GM23338 (cell line): ENCODE measurements around the gene GOLT1B. TPM values are rescaled to one million over a fixed set of nuclear protein-coding genes. Genes with fewer than 3 reads are reported as not detected.

ENCODE experiments used
- ATAC-seq: fragments of 200-7000 bp; cut with Tn5 transposase; 3 replicates; pipeline ENCODE4 v1.9.1; 2020
- DNase-seq: peaks from one replicate; pipeline ENCODE4 v3.0.0-alpha.2; 2015; ENCODE audit warnings: low spot score
- H2AFZ ChIP-seq: fragments of 200-600 bp; sonication (generic); 2 replicates; pipeline ENCODE4 v1.8.0; 2016; ENCODE audit warnings: antibody characterized with exemption, mild to moderate bottlenecking, moderate library complexity
- H3F3A ChIP-seq: fragments of 200-600 bp; sonication (generic); replicated peaks from 2 replicates; pipeline ENCODE4 v1.8.0; 2017; ENCODE audit warnings: antibody characterized with exemption, mixed run types, low read depth
- H3K27ac ChIP-seq: fragments of 200-600 bp; sonication (generic); 2 replicates; pipeline ENCODE4 v1.6.1; 2016; ENCODE audit warnings: low read depth
- H3K27me3 ChIP-seq: fragments of 200-600 bp; sonication (generic); 2 replicates; pipeline ENCODE4 v1.8.0; 2016; ENCODE audit warnings: mild to moderate bottlenecking, mixed run types, moderate library complexity; ENCODE audit not compliant: insufficient read depth
- H3K36me3 ChIP-seq: fragments of 200-600 bp; sonication (generic); 2 replicates; pipeline ENCODE4 v1.8.0; 2016; ENCODE audit warnings: mild to moderate bottlenecking; ENCODE audit not compliant: insufficient read depth
- H3K4me1 ChIP-seq: fragments of 200-600 bp; sonication (generic); 2 replicates; pipeline ENCODE4 v1.8.0; 2016; ENCODE audit warnings: mild to moderate bottlenecking, moderate library complexity; ENCODE audit not compliant: insufficient read depth
- H3K4me2 ChIP-seq: fragments of 200-600 bp; sonication (generic); 2 replicates; pipeline ENCODE4 v1.7.1; 2017; ENCODE audit warnings: mixed run types
- H3K4me3 ChIP-seq: fragments of 200-600 bp; sonication (generic); 2 replicates; pipeline ENCODE4 v1.6.1; 2016; ENCODE audit warnings: mixed run types
- H3K79me2 ChIP-seq: fragments of 200-600 bp; sonication (generic); replicated peaks from 2 replicates; pipeline ENCODE4 v1.8.0; 2017; ENCODE audit warnings: mild to moderate bottlenecking; ENCODE audit not compliant: insufficient read depth
- H3K9me2 ChIP-seq: fragments of 200-600 bp; sonication (generic); 2 replicates; pipeline ENCODE4 v1.8.0; 2017; ENCODE audit not compliant: insufficient read depth
- H4K20me1 ChIP-seq: fragments of 200-600 bp; sonication (generic); replicated peaks from 2 replicates; pipeline ENCODE4 v1.8.0; 2017; ENCODE audit warnings: mild to moderate bottlenecking; ENCODE audit not compliant: insufficient read depth
- H3K27ac Mint-ChIP-seq: 2 replicates; pipeline ENCODE4 v1.8.0; 2020; ENCODE audit warnings: inconsistent platforms, mild to moderate bottlenecking, moderate library complexity, mixed read lengths
- H3K27me3 Mint-ChIP-seq: 3 replicates; pipeline ENCODE4 v1.8.0; 2022; ENCODE audit warnings: low read depth, mild to moderate bottlenecking, moderate library complexity, mixed read lengths, inconsistent platforms; ENCODE audit not compliant: insufficient read depth, poor library complexity
- H3K36me3 Mint-ChIP-seq: 3 replicates; pipeline ENCODE4 v1.8.0; 2021; ENCODE audit warnings: low read depth, mild to moderate bottlenecking, inconsistent platforms, moderate library complexity, mixed read lengths
- H3K4me1 Mint-ChIP-seq: 3 replicates; pipeline ENCODE4 v1.8.0; 2020; ENCODE audit warnings: mild to moderate bottlenecking, inconsistent platforms, mixed read lengths
- H3K4me3 Mint-ChIP-seq: 3 replicates; pipeline ENCODE4 v1.8.0; 2021; ENCODE audit warnings: moderate library complexity, mild to moderate bottlenecking, inconsistent platforms, mixed read lengths
- H3K9me3 Mint-ChIP-seq: 3 replicates; pipeline ENCODE4 v1.8.0; 2020; ENCODE audit warnings: moderate library complexity, mild to moderate bottlenecking, inconsistent platforms, mixed read lengths
- CREB1 ChIP-seq: fragments of 250-450 bp; sonication (Bioruptor Pico); IDR thresholded peaks from 2 replicates; pipeline ENCODE4 v1.5.0; 2020; ENCODE audit warnings: low read depth, mild to moderate bottlenecking, moderate library complexity
- EZH2 ChIP-seq: fragments of 200-600 bp; sonication (generic); IDR thresholded peaks from one replicate; pipeline ENCODE4 v1.8.0; 2017; ENCODE audit warnings: antibody characterized with exemption, mild to moderate bottlenecking, low read depth; ENCODE audit not compliant: unreplicated experiment
- EZH2phosphoT487 ChIP-seq: fragments of 200-600 bp; sonication (generic); IDR thresholded peaks from one replicate; pipeline ENCODE4 v1.8.1; 2018; ENCODE audit warnings: antibody characterized with exemption; ENCODE audit not compliant: unreplicated experiment
- JUNB ChIP-seq: IDR thresholded peaks from one replicate; pipeline ENCODE4 v1.6.1; 2016; ENCODE audit warnings: antibody characterized with exemption; ENCODE audit not compliant: unreplicated experiment
- NANOG ChIP-seq: IDR thresholded peaks from 2 replicates; pipeline ENCODE4 v1.6.1; 2016; ENCODE audit warnings: antibody characterized with exemption, borderline replicate concordance
- ZNF114 ChIP-seq: fragments of 250-450 bp; sonication (Bioruptor Pico); IDR thresholded peaks from 2 replicates; pipeline ENCODE4 v1.5.0; 2020; ENCODE audit warnings: mild to moderate bottlenecking, moderate library complexity
- ZNF331 ChIP-seq: fragments of 250-450 bp; sonication (Bioruptor Pico); IDR thresholded peaks from 2 replicates; pipeline ENCODE4 v1.5.0; 2020; ENCODE audit warnings: low read depth, mild to moderate bottlenecking, moderate library complexity
- polyA plus RNA-seq: library from polyadenylated mRNA; unstranded; fragments of >200 nt; fragmentation: Nextera tagmentation; extraction: Ambion mirVana; gene quantifications from 2 replicates; pipeline ENCODE4 v1.2.1, GENCODE V29; 2016
- total RNA-seq: library from RNA; depleted of rRNA; stranded (reverse); fragments of >200 nt; shearing (Covaris generic); gene quantifications from 2 replicates; pipeline ENCODE4 v1.2.3, GENCODE V29; 2014
- TF ChIP-seq, protein P1 (sequence below): IDR thresholded peaks from one replicate; pipeline ENCODE4 v1.6.1; 2018; ENCODE audit warnings: antibody characterized with exemption; ENCODE audit not compliant: unreplicated experiment
- TF ChIP-seq, protein P2 (sequence below): fragments of 250-450 bp; sonication (Bioruptor Pico); IDR thresholded peaks from 2 replicates; pipeline ENCODE4 v1.5.0; 2020; ENCODE audit warnings: mild to moderate bottlenecking, moderate library complexity
- TF ChIP-seq, protein P3 (sequence below): IDR thresholded peaks from 2 replicates; pipeline ENCODE4 v1.6.1; 2016; ENCODE audit warnings: antibody characterized with exemption
- TF ChIP-seq, protein P4 (sequence below), 2 experiments: fragments of 200-600 bp in 1 of 2; sonication (generic) in 1 of 2; conservative IDR thresholded peaks; 2 replicates each; pipeline versions ENCODE4 v1.5.1 to v1.6.1; 2016 to 2017; ENCODE audit warnings: antibody characterized with exemption in 2 of 2, low read depth in 2 of 2, mild to moderate bottlenecking in 2 of 2, moderate library complexity in 1 of 2

Gene GOLT1B
- total and polyA plus RNA-seq, 2 experiments from 2014 or later, result 24.3 to 41.7 TPM

DNA sequence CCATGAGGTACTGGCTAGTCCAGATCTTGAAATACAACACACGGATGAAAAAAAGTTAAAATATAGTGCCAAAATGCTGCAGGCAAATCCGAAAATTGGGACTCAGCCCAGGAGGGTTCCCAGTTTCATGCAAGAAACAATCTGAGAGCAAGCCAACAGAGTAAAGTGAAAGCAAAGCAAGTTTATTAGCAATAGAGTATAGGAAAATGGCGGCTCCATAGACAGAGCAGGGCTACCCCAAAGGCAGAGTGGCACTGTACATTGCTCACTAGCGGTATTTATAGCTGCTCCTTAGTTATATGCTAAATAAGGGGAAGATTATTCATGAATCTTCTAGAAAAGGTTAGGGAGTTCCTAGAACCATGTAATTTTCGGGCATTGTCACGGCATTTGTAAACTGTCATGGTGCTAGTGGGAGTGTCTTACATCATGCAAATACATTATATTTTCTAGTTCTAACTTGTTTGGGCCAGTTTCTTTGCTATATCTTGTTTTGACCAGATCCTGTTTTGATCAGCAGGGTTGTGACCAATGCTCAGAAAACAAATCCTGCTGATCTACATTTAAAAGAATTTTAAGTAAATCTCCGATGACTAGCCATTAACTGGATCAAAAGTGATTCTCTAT lies 29.3 kb upstream of the GOLT1B start (continued):
- TF ChIP-seq JUNB (no peak), ZNF114 (CRISPR knock-in tag) (no peak), ZNF331 (CRISPR knock-in tag) (no peak), EZH2phosphoT487 (no peak)
- TF ChIP-seq, protein P1, sequence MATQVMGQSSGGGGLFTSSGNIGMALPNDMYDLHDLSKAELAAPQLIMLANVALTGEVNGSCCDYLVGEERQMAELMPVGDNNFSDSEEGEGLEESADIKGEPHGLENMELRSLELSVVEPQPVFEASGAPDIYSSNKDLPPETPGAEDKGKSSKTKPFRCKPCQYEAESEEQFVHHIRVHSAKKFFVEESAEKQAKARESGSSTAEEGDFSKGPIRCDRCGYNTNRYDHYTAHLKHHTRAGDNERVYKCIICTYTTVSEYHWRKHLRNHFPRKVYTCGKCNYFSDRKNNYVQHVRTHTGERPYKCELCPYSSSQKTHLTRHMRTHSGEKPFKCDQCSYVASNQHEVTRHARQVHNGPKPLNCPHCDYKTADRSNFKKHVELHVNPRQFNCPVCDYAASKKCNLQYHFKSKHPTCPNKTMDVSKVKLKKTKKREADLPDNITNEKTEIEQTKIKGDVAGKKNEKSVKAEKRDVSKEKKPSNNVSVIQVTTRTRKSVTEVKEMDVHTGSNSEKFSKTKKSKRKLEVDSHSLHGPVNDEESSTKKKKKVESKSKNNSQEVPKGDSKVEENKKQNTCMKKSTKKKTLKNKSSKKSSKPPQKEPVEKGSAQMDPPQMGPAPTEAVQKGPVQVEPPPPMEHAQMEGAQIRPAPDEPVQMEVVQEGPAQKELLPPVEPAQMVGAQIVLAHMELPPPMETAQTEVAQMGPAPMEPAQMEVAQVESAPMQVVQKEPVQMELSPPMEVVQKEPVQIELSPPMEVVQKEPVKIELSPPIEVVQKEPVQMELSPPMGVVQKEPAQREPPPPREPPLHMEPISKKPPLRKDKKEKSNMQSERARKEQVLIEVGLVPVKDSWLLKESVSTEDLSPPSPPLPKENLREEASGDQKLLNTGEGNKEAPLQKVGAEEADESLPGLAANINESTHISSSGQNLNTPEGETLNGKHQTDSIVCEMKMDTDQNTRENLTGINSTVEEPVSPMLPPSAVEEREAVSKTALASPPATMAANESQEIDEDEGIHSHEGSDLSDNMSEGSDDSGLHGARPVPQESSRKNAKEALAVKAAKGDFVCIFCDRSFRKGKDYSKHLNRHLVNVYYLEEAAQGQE, result no peak

DNA sequence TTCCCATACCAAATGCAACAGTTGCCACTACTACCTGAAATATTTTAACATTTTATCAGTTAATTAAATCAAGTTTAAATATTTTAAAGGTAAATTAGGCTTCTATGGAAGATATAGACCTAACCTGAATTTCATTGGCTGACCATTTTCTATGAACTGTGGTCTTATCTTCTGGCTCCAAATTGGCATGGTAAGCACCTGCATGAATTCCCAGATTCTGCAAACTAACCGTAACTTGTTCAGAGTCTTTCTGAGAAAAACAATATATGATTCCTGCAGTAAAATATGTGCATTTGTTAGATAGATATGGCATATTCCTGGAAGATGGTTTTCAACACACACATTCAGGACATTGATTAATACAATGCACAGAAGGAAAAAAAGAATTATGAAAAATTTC lies 26.0 kb upstream of the GOLT1B start:
- H3K9me2 ChIP-seq, result no peaks in the 10 kb centered on the region
- Mint-ChIP-seq H3K36me3 (peaks cover 14% of the 10 kb centered on the region; the same call in 2 of the 3 replicates), H3K27ac (no peak overlapping the region), H3K4me1 (no peaks in the 10 kb centered on the region), H3K4me3 (no peak overlapping the region), H3K9me3 (no peaks in the 10 kb centered on the region), H3K27me3 (no peaks in the 10 kb centered on the region)
- H2AFZ ChIP-seq, result no peak overlapping the region
- TF ChIP-seq, protein P2, sequence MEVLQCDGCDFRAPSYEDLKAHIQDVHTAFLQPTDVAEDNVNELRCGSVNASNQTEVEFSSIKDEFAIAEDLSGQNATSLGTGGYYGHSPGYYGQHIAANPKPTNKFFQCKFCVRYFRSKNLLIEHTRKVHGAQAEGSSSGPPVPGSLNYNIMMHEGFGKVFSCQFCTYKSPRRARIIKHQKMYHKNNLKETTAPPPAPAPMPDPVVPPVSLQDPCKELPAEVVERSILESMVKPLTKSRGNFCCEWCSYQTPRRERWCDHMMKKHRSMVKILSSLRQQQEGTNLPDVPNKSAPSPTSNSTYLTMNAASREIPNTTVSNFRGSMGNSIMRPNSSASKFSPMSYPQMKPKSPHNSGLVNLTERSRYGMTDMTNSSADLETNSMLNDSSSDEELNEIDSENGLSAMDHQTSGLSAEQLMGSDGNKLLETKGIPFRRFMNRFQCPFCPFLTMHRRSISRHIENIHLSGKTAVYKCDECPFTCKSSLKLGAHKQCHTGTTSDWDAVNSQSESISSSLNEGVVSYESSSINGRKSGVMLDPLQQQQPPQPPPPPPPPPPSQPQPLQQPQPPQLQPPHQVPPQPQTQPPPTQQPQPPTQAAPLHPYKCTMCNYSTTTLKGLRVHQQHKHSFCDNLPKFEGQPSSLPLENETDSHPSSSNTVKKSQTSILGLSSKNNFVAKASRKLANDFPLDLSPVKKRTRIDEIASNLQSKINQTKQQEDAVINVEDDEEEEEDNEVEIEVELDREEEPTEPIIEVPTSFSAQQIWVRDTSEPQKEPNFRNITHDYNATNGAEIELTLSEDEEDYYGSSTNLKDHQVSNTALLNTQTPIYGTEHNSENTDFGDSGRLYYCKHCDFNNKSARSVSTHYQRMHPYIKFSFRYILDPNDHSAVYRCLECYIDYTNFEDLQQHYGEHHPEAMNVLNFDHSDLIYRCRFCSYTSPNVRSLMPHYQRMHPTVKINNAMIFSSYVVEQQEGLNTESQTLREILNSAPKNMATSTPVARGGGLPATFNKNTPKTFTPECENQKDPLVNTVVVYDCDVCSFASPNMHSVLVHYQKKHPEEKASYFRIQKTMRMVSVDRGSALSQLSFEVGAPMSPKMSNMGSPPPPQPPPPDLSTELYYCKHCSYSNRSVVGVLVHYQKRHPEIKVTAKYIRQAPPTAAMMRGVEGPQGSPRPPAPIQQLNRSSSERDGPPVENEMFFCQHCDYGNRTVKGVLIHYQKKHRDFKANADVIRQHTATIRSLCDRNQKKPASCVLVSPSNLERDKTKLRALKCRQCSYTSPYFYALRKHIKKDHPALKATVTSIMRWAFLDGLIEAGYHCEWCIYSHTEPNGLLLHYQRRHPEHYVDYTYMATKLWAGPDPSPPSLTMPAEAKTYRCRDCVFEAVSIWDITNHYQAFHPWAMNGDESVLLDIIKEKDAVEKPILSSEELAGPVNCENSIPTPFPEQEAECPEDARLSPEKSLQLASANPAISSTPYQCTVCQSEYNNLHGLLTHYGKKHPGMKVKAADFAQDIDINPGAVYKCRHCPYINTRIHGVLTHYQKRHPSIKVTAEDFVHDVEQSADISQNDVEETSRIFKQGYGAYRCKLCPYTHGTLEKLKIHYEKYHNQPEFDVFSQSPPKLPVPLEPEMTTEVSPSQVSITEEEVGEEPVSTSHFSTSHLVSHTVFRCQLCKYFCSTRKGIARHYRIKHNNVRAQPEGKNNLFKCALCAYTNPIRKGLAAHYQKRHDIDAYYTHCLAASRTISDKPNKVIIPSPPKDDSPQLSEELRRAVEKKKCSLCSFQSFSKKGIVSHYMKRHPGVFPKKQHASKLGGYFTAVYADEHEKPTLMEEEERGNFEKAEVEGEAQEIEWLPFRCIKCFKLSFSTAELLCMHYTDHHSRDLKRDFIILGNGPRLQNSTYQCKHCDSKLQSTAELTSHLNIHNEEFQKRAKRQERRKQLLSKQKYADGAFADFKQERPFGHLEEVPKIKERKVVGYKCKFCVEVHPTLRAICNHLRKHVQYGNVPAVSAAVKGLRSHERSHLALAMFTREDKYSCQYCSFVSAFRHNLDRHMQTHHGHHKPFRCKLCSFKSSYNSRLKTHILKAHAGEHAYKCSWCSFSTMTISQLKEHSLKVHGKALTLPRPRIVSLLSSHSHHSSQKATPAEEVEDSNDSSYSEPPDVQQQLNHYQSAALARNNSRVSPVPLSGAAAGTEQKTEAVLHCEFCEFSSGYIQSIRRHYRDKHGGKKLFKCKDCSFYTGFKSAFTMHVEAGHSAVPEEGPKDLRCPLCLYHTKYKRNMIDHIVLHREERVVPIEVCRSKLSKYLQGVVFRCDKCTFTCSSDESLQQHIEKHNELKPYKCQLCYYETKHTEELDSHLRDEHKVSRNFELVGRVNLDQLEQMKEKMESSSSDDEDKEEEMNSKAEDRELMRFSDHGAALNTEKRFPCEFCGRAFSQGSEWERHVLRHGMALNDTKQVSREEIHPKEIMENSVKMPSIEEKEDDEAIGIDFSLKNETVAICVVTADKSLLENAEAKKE (CRISPR knock-in tag), result no peak
- no peak for TF ChIP-seq CREB1 (CRISPR knock-in tag)
- TF ChIP-seq EZH2, result no peak
- TF ChIP-seq ZNF114 (CRISPR knock-in tag), result no peak
- TF ChIP-seq, protein P3, sequence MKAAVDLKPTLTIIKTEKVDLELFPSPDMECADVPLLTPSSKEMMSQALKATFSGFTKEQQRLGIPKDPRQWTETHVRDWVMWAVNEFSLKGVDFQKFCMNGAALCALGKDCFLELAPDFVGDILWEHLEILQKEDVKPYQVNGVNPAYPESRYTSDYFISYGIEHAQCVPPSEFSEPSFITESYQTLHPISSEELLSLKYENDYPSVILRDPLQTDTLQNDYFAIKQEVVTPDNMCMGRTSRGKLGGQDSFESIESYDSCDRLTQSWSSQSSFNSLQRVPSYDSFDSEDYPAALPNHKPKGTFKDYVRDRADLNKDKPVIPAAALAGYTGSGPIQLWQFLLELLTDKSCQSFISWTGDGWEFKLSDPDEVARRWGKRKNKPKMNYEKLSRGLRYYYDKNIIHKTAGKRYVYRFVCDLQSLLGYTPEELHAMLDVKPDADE, result no peak
- no peak for TF ChIP-seq NANOG
- TF ChIP-seq, protein P4, sequence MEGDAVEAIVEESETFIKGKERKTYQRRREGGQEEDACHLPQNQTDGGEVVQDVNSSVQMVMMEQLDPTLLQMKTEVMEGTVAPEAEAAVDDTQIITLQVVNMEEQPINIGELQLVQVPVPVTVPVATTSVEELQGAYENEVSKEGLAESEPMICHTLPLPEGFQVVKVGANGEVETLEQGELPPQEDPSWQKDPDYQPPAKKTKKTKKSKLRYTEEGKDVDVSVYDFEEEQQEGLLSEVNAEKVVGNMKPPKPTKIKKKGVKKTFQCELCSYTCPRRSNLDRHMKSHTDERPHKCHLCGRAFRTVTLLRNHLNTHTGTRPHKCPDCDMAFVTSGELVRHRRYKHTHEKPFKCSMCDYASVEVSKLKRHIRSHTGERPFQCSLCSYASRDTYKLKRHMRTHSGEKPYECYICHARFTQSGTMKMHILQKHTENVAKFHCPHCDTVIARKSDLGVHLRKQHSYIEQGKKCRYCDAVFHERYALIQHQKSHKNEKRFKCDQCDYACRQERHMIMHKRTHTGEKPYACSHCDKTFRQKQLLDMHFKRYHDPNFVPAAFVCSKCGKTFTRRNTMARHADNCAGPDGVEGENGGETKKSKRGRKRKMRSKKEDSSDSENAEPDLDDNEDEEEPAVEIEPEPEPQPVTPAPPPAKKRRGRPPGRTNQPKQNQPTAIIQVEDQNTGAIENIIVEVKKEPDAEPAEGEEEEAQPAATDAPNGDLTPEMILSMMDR (conservative IDR thresholded peaks at IDR 0.05; ENCODE audit: low read depth in 2 of 2), result no peak
- H3K4me1 ChIP-seq, result no peaks in the 10 kb centered on the region
- H3K4me3 ChIP-seq, result no peak overlapping the region
- H3K4me2 ChIP-seq, result no peak overlapping the region
- H3K27me3 ChIP-seq, result no peaks in the 10 kb centered on the region
- no peak overlapping the region for H3K27ac ChIP-seq
- H3K36me3 ChIP-seq, result 0 out of 2 replicates have a peak, but pooled peaks cover 2% of the 10 kb centered on the region
- ATAC-seq (no peak), DNase-seq (no peak)
- no peaks in the 10 kb centered on the region for H4K20me1 ChIP-seq
- H3F3A ChIP-seq, result no peaks in the 10 kb centered on the region
- no peaks in the 10 kb centered on the region for H3K79me2 ChIP-seq
